Measurements from ENCODE around the gene IRF2. TPM values are rescaled to one million over a fixed set of nuclear protein-coding genes. Genes with fewer than 3 reads are reported as not detected.

Gene IRF2
- total and polyA plus RNA-seq, 4 donors, result 14.1 to 49.4 (median 27.4) TPM

DNA sequence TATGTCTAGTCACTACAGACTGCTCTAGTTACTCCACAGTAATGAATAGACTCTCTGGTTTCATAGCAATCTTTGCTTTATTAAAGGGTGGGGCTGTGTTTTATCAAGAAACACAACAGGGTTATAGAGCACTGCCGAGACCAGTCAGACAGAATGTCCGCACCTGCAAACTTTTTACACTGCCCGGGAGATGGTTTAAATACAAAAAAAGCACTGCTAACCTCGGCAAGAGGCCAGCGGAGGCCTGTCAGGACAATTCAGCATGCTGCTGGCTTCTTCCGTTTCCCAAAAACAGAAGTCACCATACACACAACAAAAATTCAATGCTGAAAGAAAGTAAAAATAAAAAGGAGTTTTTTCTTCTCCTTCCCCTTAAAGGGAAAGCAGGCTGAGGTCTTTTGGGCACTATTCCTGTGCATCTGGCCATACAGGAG is 67.4 kb downstream of the IRF2 start:
- no peak overlapping the region for H3K27ac ChIP-seq (ENCODE audit: low read depth in 1 of 2, low read length in 2 of 2)
- peaks cover 0 to 4% of the 10 kb centered on the region in 2 donors for H3K36me3 ChIP-seq (ENCODE audit: control insufficient read depth in 1 of 2, insufficient read depth in 2 of 2, low read length in 1 of 2)
- intact Hi-C loops (cut with DNase I), result loop anchor here in 1 of 2 donors (10.0 kb wide), 1 partner anchor 128 kb away; no protein-coding TSS in a partner anchor
- H3K4me1 ChIP-seq (ENCODE audit: control insufficient read depth in 1 of 2, insufficient read depth in 2 of 2, low read length in 2 of 2), result no peaks in the 10 kb centered on the region
- no peaks in the 10 kb centered on the region for H3K9me3 ChIP-seq (ENCODE audit: control insufficient read depth, low read length)
- H3K4me3 ChIP-seq (ENCODE audit: low read length in 2 of 2), result no peak overlapping the region
- H3K27me3 ChIP-seq (ENCODE audit: control insufficient read depth in 1 of 2, insufficient read depth in 2 of 2, low read length in 1 of 2), result no peaks in the 10 kb centered on the region
- WGBS, 2 donors, result 50 to 62% methylated on average over 6 of the region's 6 CpGs
- DNase-seq, result peak in 1 of 2 donors; percentile 69
- no peak for ATAC-seq (ENCODE audit: low FRiP score)

DNA sequence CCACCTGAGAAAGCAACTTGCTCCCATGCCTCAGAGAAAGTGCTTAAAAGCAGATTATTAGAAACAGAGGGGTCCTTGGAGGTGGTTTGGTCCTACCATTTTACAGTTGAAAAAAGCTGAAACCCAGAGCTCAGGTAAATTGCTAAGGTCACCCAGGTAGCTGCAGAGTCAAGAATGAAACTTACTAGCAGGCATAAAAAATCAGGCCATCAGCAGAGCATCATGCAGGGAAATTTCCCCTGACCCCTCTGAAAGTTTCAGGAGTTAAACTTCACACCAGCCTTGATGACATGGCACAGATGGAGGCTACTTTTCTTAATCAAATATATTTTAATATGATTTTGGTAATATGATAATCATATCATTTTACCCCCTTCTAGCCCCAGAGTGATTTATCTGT is 70.3 kb downstream of the IRF2 start:
- Histone ChIP-seq H3K4me1 (ENCODE audit: control insufficient read depth in 1 of 2, insufficient read depth in 2 of 2, low read length in 2 of 2) (peaks cover 0 to 8% of the 10 kb centered on the region in 2 donors), H3K27me3 (ENCODE audit: control insufficient read depth in 1 of 2, insufficient read depth in 2 of 2, low read length in 1 of 2) (no peaks in the 10 kb centered on the region), H3K36me3 (ENCODE audit: control insufficient read depth in 1 of 2, insufficient read depth in 2 of 2, low read length in 1 of 2) (peaks cover 0 to 2% of the 10 kb centered on the region in 2 donors), H3K9me3 (ENCODE audit: control insufficient read depth, low read length) (no peaks in the 10 kb centered on the region), H3K27ac (ENCODE audit: low read depth in 1 of 2, low read length in 2 of 2) (no peak overlapping the region), H3K4me3 (ENCODE audit: low read length in 2 of 2) (no peak overlapping the region)
- intact Hi-C loops (cut with DNase I), result loop anchor here in 1 of 2 donors (5.0 to 10.0 kb wide), 2 partner anchors 43 to 131 kb away; no protein-coding TSS in a partner anchor
- no peak for ATAC-seq (ENCODE audit: low FRiP score)
- no peak for DNase-seq

DNA sequence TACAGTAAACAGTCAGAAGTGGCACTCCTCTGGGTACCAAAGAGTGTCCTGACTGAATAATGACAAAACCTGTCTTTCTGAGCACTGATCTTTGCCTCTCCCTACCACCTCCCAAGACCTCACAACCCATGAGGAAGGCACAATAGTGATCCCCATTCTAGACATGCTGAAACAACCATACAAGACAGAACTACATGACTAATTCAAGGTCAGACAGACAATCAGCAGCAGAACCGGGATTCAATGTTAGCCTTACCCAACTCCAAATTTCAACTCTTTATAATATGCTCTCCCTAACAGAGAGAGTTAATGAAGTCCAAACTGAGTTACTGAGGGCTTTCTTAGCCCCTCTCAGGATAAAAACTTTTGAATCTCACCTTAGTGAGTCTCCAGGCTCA is 71.0 kb downstream of the IRF2 start:
- no peak for DNase-seq
- peaks cover 0 to 8% of the 10 kb centered on the region in 2 donors for H3K4me1 ChIP-seq (ENCODE audit: control insufficient read depth in 1 of 2, insufficient read depth in 2 of 2, low read length in 2 of 2)
- no peaks in the 10 kb centered on the region for H3K27me3 ChIP-seq (ENCODE audit: control insufficient read depth in 1 of 2, insufficient read depth in 2 of 2, low read length in 1 of 2)
- H3K9me3 ChIP-seq (ENCODE audit: control insufficient read depth, low read length), result no peaks in the 10 kb centered on the region
- H3K4me3 ChIP-seq (ENCODE audit: low read length in 2 of 2), result no peak overlapping the region
- no peak overlapping the region for H3K27ac ChIP-seq (ENCODE audit: low read depth in 1 of 2, low read length in 2 of 2)
- ATAC-seq (ENCODE audit: low FRiP score), result no peak
- H3K36me3 ChIP-seq (ENCODE audit: control insufficient read depth in 1 of 2, insufficient read depth in 2 of 2, low read length in 1 of 2), result peaks cover 0 to 2% of the 10 kb centered on the region in 2 donors
- intact Hi-C loops (cut with DNase I), result loop anchor here in 1 of 2 donors (5.0 to 10.0 kb wide), 2 partner anchors 44 to 131 kb away; no protein-coding TSS in a partner anchor
- WGBS, 2 donors, result 72 to 86% methylated on average over 1 of the region's 1 CpG

DNA sequence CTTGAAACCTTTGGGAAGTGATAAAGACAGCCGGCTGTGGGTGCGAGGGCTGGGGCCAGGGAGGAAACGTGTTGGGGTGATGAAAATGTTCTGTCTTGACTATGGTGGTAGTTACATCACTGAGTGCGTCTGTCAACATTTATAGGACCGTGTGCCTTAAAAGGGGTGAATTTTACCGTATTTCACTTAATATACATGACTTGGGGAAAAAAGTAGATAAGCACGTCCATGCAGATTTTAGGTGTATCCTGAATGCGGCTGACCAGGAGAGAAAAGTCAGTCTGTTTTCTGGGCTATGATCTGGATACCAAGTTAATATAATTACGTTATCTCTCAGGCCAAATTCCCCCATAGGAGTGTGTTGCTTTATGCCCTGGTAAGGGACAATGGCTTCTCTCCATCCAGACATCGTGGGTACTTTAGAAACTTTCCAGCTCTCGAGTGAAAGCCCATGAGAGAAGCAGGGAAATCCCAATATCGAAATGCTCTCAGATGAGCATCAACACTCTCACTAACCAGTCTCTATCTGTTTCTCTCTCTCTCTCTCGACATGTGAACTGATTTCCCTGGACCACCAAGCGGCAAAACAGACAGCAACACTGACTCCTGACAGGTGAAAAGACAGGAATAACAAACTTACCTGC is 71.5 kb downstream of the IRF2 start:
- intact Hi-C loops (cut with DNase I), result loop anchor here in 1 of 2 donors (5.0 to 10.0 kb wide), 2 partner anchors 44 to 132 kb away; no protein-coding TSS in a partner anchor
- H3K36me3 ChIP-seq (ENCODE audit: control insufficient read depth in 1 of 2, insufficient read depth in 2 of 2, low read length in 1 of 2), result peaks cover 0 to 2% of the 10 kb centered on the region in 2 donors

GRCh38 chr4:184402239-184402638 is 72.1 kb downstream of the IRF2 start:
- WGBS, 2 donors, result 90 to 93% methylated on average over 12 of the region's 12 CpGs
- intact Hi-C loops (cut with DNase I), result loop anchor here in 1 of 2 donors (5.0 to 10.0 kb wide), 2 partner anchors 45 to 133 kb away; no protein-coding TSS in a partner anchor
- peaks cover 0 to 2% of the 10 kb centered on the region in 2 donors for H3K36me3 ChIP-seq (ENCODE audit: control insufficient read depth in 1 of 2, insufficient read depth in 2 of 2, low read length in 1 of 2)
- H3K27me3 ChIP-seq (ENCODE audit: control insufficient read depth in 1 of 2, insufficient read depth in 2 of 2, low read length in 1 of 2), result no peaks in the 10 kb centered on the region
- ATAC-seq (ENCODE audit: low FRiP score), result no peak
- no peak overlapping the region for H3K4me3 ChIP-seq (ENCODE audit: low read length in 2 of 2)
- H3K9me3 ChIP-seq (ENCODE audit: control insufficient read depth, low read length), result no peaks in the 10 kb centered on the region
- H3K27ac ChIP-seq (ENCODE audit: low read depth in 1 of 2, low read length in 2 of 2), result no peak overlapping the region
- no peak for DNase-seq
- peaks cover 0 to 8% of the 10 kb centered on the region in 2 donors for H3K4me1 ChIP-seq (ENCODE audit: control insufficient read depth in 1 of 2, insufficient read depth in 2 of 2, low read length in 2 of 2)

More for the DNA sequence above, 71.5 kb downstream of the IRF2 start:
- no peaks in the 10 kb centered on the region for H3K9me3 ChIP-seq (ENCODE audit: control insufficient read depth, low read length)
- DNase-seq (no peak), ATAC-seq (ENCODE audit: low FRiP score) (no peak)
- 85 to 88% methylated on average over 14 of the region's 14 CpGs for WGBS, 2 donors
- no peaks in the 10 kb centered on the region for H3K27me3 ChIP-seq (ENCODE audit: control insufficient read depth in 1 of 2, insufficient read depth in 2 of 2, low read length in 1 of 2)
- H3K27ac ChIP-seq (ENCODE audit: low read depth in 1 of 2, low read length in 2 of 2), result no peak overlapping the region
- peaks cover 0 to 8% of the 10 kb centered on the region in 2 donors for H3K4me1 ChIP-seq (ENCODE audit: control insufficient read depth in 1 of 2, insufficient read depth in 2 of 2, low read length in 2 of 2)
- H3K4me3 ChIP-seq (ENCODE audit: low read length in 2 of 2), result no peak overlapping the region

DNA sequence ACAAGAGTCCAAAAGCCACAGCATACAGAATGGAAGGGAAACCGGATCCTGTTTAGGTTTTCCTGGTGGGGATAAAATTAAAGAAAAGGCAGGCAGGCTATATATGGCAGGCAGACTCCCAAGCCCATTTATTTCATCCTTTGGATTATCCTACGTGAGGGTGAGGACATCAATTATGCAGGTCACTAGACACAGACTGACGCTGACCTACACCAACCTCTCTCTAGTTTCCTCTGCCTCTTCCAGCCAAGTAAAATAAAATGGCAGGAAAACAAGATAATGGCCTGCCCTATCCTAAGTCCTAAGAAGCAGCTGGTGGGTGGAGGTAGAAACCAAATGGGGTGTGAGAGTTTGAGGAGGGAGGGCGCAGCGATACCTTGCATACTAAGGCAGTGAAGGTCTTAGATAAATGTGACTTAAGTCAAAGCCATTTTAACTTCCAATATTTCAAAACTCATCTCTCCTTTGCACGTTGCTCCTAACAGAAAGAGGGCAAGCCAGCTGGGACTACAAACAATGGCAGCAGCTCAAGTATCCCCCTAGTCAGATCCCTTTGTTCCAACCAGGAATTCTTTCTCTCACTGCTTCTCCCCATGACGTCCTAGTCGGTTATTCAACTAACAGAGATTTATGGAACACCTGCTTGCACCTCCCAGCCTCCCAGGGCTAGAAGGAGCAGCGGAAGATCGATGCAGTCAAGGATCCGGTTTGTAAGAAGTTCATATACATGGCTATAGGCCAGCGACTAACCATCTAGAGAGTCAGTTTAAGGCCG is 72.8 kb downstream of the IRF2 start:
- Histone ChIP-seq H3K4me3 (ENCODE audit: low read length in 2 of 2) (no peak overlapping the region), H3K27ac (ENCODE audit: low read depth in 1 of 2, low read length in 2 of 2) (peak overlapping the region; percentile 0 to 51), H3K27me3 (ENCODE audit: control insufficient read depth in 1 of 2, insufficient read depth in 2 of 2, low read length in 1 of 2) (no peaks in the 10 kb centered on the region), H3K4me1 (ENCODE audit: control insufficient read depth in 1 of 2, insufficient read depth in 2 of 2, low read length in 2 of 2) (peaks cover 0 to 8% of the 10 kb centered on the region in 2 donors), H3K36me3 (ENCODE audit: control insufficient read depth in 1 of 2, insufficient read depth in 2 of 2, low read length in 1 of 2) (peaks cover 0 to 2% of the 10 kb centered on the region in 2 donors), H3K9me3 (ENCODE audit: control insufficient read depth, low read length) (no peaks in the 10 kb centered on the region)
- ATAC-seq (ENCODE audit: low FRiP score) (no peak), DNase-seq (no peak)
- intact Hi-C loops (cut with DNase I), result loop anchor here (2.0 to 10.0 kb wide), 3 partner anchors 46 to 133 kb away; no protein-coding TSS in a partner anchor
- WGBS, 2 donors, result 64 to 68% methylated on average over 13 of the region's 13 CpGs

DNA sequence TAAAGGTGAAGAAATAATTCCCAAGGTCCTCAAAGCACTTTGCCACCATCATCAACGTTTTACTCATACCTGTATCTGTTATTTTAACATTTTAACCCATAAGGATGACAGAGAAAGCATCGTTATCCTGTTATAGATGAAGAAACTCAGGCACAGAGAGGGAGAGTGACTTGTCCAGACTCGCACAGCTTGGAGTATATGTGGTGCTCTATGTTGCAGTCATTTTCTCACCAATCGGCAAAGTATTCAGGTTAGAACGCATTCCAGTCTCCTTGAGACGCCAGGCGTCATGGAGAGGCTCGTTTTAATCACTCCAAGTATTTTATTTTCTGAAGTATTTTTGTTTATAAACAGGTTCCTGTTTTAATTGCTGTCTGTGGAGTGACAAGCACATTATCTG is 73.5 kb downstream of the IRF2 start:
- H3K27ac ChIP-seq (ENCODE audit: low read depth in 1 of 2, low read length in 2 of 2), result peak overlapping the region; percentile 51 to 58
- H3K27me3 ChIP-seq (ENCODE audit: control insufficient read depth in 1 of 2, insufficient read depth in 2 of 2, low read length in 1 of 2), result no peaks in the 10 kb centered on the region
- peaks cover 0 to 2% of the 10 kb centered on the region in 2 donors for H3K36me3 ChIP-seq (ENCODE audit: control insufficient read depth in 1 of 2, insufficient read depth in 2 of 2, low read length in 1 of 2)
- peaks cover 0 to 8% of the 10 kb centered on the region in 2 donors for H3K4me1 ChIP-seq (ENCODE audit: control insufficient read depth in 1 of 2, insufficient read depth in 2 of 2, low read length in 2 of 2)
- DNase-seq (no peak), ATAC-seq (ENCODE audit: low FRiP score) (no peak)
- H3K4me3 ChIP-seq (ENCODE audit: low read length in 2 of 2), result no peak overlapping the region
- WGBS, 2 donors, result 85 to 86% methylated on average over 8 of the region's 8 CpGs
- no peaks in the 10 kb centered on the region for H3K9me3 ChIP-seq (ENCODE audit: control insufficient read depth, low read length)
- intact Hi-C loops (cut with DNase I), result loop anchor here (2.0 to 10.0 kb wide), 3 partner anchors 46 to 134 kb away; no protein-coding TSS in a partner anchor

DNA sequence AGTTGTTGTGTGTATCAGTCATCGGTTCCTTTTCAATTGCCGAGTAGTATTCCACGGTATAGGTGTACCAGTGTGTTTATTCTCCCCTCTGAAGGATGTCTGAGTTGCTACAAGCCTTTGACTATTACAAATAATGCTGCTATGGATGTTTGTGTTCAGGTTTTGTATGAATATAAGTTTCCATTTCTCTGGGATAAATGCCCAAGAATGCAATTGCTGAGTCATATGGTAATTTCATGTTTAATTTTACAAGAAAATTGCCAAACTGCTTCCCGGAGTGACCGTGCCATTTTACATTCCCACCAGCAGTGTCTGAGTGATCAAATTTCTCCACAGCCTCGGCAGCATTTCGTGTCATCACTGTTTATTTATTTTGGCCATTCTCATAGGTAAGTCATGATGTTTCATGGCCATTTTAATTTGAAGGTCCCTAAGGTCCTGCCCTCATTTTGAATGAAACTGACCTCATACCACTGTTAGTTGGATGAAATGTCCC is 73.9 kb downstream of the IRF2 start:
- Histone ChIP-seq H3K4me3 (ENCODE audit: low read length in 2 of 2) (no peak overlapping the region), H3K36me3 (ENCODE audit: control insufficient read depth in 1 of 2, insufficient read depth in 2 of 2, low read length in 1 of 2) (peaks cover 0 to 2% of the 10 kb centered on the region in 2 donors)
- intact Hi-C loops (cut with DNase I), result loop anchor here (2.0 to 10.0 kb wide), 3 partner anchors 47 to 134 kb away; no protein-coding TSS in a partner anchor

More for the DNA sequence above, 73.9 kb downstream of the IRF2 start:
- ATAC-seq (ENCODE audit: low FRiP score) (peak; percentile 75), DNase-seq (peak in 1 of 2 donors; percentile 71)
- no peaks in the 10 kb centered on the region for H3K9me3 ChIP-seq (ENCODE audit: control insufficient read depth, low read length)
- no peak overlapping the region for H3K27ac ChIP-seq (ENCODE audit: low read depth in 1 of 2, low read length in 2 of 2)
- H3K4me1 ChIP-seq (ENCODE audit: control insufficient read depth in 1 of 2, insufficient read depth in 2 of 2, low read length in 2 of 2), result peaks cover 0 to 8% of the 10 kb centered on the region in 2 donors
- WGBS, 2 donors, result 32 to 37% methylated on average over 7 of the region's 7 CpGs
- no peaks in the 10 kb centered on the region for H3K27me3 ChIP-seq (ENCODE audit: control insufficient read depth in 1 of 2, insufficient read depth in 2 of 2, low read length in 1 of 2)
